B cell (primary cell): ENCODE results near the gene ANKRD9.
"Not testable (repeated sequence)": the region's sequence is repeated elsewhere in the genome, so short reads cannot be mapped to it uniquely, and the experiment has no call there.

ENCODE experiments used
- CTCF ChIP-seq: fragments of 200-600 bp; IDR thresholded peaks from one replicate; pipeline ENCODE4 v1.8.0; 2022; ENCODE audit warnings: antibody characterized with exemption, mild to moderate bottlenecking
- EZH2 ChIP-seq: IDR thresholded peaks from 2 replicates; pipeline ENCODE4 v1.6.1; 2012; ENCODE audit warnings: borderline replicate concordance, low read depth, mild to moderate bottlenecking, moderate library complexity, low read length; ENCODE audit not compliant: insufficient read depth, poor library complexity, severe bottlenecking

GRCh38 chr14:102550927-102551401, 41.4 kb upstream of the ANKRD9 start:
- not testable (repeated sequence) for TF ChIP-seq CTCF, EZH2
